DMS79 (cell line): ENCODE data around the gene ACSL6.

Source experiments
- DNase-seq: peaks from one replicate; lab custom pipeline; 2025; lab: John Stamatoyannopoulos, UW

ACSL6 gene

DNA sequence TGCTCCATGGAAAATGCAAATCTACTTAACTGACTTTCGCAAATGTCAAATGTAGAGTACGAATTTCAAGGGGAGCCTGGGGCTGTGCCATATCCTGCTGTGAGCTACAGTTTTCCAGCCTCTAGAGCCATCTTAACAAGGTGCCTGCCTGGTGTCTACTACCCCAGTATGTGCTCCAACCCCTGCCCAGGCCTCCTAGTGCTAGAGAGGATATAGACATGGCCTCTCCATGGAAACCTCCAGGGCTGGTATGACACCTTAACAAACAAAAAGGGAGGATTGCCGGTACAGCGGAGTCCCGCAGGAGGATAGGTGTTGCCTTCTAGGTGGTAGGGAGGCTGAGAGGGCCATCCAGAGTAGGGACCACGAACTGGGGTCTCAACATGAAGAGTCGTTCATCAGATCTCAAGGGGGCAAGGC lies 35.4 kb upstream of the ACSL6 start:
- DNase-seq, result no peak

DNA sequence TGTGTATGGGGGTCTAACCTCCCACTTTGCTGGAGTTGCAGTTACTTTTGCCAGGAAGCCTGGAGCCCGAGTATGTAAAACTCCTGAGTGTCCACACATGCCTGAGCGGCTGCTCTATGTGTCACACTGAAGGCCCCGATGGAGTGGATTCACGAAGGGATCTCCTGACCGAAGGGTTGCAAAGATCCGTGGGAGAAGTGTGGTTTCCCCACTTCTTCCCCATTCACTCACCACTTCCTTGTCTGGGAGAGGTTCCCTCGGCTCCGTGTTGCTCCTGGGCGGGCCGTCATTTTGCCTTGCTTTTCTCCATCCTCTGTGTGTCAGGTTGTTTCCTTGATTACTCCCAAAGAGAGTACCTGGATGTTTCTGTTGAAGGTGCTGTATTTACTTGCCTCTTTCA lies 32.7 kb upstream of the ACSL6 start:
- DNase-seq, result no peak

DNA sequence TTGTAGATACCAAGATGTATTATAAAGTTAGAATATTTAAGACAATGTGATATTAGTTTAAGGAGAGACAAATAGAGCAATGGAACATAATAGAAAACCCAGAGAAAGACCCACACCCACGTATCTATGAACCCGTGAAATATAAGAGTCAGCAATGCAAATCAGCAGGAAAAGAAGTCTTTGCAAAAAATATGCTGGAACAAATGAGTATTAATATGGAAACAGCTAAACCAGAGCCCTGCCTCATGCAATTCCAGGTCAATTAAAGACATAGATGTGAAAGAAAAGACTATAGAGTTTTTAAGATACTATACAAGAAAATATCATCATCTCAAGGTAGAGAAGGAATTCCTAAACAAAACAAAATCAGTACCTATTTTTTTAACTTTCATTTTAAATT lies 25.9 kb upstream of the ACSL6 start:
- DNase-seq, result no peak

DNA sequence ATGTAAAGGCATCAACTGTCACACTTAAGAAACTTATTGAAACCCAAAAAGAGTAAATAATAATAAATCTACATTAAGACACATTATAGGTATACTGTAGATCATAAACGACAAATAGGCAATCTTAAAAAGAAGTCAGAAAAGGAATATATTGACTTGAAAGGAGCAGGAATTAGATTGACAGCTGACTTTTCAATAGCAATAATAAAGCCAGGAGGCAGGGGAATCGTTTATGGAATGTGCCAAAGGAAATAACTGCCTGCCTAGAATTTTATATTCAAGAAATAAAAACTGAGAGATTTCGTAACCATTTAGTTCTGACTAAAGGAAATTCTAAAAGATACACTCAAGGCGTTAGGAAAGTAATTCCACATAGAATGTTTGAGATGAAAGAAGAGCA lies 21.7 kb upstream of the ACSL6 start:
- no peak for DNase-seq

DNA sequence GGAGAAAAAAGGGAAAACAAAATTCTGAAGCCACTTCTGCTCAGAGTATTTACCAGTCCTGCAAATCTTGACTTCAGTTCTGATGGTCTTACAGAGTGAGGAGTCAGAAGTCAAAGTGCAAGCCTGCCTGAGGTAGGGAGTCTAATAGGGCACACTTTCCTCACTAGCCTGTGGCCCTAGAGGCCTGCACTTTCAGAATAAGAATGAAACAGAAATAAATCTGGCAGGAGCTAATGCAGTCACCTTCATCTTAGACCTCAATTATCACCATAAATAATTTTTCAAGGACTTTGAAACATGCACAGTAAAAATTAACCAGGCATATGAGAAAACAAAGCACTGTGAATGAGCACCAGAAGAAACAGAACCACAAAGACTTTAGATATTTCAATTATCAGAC lies 20.7 kb upstream of the ACSL6 start:
- DNase-seq, result no peak

DNA sequence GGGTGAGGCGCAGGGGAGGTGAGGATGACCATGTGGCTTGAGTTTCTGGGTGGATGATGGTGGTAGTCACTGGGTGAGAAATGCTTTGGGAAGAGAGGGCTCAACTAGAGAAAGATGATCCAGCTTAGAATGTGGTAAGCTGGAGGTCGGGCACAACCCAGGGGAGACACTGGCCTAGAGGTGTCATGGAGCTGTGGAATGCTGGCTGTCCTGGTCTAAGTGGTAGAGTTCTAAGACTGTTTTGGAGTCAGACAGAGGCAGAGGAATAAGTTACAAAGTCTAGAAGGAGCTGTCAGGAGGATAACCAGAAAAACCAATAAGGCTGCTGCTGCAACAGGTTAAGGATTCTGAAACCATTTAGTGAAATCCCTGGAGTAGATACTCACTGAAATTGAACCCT lies 19.2 kb upstream of the ACSL6 start:
- no peak for DNase-seq

DNA sequence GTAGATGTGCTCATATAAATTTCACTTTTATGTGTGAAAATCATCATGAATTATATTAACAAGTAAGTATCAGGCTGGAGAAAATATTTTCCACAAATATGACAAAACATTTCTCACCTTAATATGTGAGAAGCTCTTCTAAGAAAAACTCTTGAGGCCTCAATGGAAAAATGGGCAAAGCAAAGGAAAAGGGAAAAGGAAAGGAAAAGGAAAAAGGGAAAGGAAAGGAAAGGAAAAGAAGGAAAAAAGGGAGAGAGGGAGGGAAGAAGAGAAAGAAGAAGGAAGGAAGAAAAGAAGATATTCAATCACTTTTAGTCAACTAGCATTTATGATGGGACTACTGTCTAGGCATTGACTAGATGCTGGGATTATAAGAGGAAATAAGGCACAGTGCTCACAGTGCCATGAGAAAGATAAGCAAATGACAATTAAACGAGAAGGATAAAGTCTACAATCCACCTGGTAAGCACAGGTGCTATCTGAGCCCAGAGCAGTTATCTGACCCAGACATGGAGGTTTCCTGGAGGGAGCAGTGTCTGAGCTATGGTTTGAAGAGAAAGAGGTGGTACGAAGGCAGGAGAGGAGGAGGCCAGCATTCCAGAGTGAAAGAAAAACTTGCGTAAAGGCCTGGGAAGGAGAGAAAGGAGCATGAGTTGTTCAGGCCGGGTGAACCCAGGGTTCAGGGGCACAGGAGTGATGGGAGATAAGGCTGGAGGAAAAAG lies 18.3 kb upstream of the ACSL6 start:
- DNase-seq, result no peak

DNA sequence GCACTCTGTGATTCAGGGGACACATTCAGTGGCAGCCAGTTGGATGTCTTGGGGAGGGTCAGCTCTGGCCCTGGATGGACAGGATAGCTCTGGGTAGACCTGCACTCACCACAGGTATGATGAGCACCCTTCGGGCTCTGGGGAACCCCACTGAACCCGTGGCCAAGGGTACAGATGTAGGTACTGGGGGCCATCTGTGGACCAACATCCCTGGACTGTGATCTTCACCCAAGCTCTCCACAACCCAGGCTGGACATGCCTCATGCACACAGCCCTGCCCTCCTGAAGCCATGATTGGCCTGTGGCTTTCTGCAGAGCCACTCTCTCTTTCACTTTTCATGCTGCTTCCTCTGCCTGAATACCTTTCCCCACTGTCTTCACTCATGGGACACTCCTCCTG lies 15.6 kb upstream of the ACSL6 start:
- no peak for DNase-seq

DNA sequence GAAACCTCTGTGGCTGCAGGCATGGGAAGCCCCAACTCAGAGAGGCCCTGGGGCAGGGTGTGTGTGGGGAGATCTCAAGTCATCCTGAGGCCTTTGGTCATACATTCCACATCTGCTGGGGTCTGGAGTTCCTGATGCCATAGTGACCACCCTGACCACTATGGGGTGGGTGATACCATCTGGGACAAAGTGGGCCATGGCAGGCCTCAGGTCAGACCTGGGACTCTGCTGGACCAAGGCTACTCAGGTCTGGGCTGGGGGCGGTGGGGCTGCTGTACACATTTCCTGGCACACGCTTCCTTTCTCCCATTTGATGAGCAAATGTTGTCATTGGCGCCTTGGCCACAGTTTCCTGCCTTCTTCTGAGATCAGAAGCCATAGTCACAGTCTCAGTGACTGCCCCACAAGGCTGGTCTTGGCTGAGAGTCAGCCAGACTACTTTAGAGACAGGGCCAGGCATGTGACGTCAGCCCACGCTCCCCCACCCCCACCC lies 15.1 kb upstream of the ACSL6 start:
- DNase-seq, result no peak

DNA sequence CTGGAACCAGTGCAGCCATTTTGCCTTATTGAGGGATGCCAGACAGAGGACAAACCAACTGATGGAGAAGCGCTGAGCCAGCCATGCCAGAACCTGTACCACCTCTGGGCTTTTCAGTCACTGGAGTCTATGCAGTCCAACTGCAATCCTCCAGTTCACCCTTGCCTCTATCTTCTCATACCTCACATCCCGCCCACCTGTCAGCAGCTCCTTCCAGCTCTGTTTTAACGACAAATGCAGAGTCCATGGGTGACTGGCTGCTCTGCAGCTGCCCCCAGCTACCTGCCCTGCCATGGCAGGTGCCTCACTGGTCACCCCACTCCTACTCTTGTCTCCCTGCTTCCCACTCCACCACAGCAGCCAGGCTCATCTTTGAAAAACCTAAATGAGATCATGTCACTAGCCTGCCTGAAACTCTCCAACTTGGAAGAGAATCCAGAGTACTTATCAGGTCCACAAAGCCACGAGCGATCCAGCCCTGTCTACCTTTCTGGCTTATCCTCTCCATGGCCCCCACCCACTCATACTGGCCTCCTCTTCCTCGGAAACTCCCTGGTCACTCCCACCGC lies 14.0 kb upstream of the ACSL6 start:
- DNase-seq, result no peak

DNA sequence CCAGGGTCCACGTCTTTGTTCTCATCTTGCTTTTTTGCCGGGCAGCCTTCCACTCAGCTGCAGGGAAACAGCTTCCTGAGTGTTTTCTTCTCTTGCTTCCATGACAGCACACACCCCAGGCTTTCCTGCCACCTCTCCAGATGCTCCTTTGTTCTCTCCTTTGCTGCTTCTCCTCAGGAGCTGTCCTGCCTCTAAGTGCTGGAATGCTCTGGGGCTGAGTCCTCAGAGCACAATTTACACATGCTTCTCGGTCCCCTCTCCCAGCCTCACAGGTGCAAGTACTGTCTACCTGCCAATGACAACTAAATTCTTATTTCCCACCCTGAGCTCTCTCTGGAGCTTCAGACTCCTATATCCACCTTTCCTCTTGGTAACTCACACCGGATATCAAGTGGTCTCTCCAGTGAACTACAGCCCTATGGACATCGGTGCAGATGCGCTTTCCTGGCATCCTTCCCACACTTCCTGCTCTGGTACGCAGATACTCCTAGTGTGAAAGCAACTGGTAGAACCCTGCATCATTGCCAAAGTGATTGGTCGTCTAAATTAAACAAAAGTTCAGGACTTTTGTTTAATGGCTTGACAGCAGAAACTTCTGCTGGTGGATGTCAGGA lies 13.4 kb upstream of the ACSL6 start:
- DNase-seq, result no peak

DNA sequence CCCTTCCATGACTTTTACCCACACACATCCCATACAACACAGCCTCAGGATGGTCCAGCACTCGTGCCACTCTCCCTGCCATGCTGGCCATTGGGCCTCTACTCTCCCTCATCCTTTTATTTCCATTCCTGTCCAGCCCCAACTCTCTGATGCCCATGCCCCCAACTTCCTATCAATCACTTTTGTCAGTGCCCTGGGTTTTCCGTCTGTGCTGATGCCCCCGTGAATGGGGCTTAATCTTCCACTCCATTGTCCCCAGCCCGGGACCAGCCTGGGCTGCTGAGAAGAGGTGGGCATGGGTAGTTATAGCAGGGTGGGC lies 12.6 kb upstream of the ACSL6 start:
- no peak for DNase-seq

DNA sequence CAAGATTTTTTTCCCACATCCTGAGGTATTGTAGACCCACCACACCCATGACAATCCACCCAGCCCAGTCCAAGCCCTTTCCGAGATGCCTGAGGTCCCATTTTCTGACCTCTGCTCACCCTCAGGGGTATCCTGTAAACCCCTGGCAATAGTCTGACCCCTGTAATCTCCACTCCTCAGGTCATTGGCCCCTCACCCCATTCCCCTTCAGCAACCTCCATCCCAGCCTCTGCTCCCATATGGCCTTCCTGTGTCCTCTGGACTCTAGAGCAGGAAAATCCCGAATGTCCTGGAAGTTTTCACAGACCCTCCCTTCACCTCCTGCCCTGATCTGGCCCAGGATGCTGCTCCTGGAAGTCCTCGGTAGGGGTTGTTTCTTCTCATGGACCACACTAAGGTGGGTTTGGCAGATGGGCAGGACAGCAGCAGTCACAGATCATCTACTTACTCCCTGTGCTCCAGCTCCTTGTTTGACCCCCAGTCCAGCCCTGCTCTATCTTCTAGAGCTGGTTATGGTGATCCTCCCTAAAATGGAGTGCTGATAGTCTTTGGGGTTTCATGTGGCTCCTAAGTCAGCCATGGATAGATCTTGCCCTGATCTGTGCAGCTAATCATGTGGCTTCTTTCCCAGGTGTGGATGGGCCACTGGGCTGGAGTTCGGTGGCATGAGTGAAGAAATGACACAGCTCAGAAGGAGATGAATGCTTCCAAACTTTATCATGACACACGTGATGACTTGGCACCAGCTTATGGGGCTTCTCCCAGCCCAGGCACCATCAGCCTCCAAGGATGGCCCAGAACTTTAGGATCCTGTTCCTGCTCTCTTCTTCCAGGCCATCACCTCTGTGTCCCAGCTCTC lies 12.0 kb upstream of the ACSL6 start:
- DNase-seq, result no peak

DNA sequence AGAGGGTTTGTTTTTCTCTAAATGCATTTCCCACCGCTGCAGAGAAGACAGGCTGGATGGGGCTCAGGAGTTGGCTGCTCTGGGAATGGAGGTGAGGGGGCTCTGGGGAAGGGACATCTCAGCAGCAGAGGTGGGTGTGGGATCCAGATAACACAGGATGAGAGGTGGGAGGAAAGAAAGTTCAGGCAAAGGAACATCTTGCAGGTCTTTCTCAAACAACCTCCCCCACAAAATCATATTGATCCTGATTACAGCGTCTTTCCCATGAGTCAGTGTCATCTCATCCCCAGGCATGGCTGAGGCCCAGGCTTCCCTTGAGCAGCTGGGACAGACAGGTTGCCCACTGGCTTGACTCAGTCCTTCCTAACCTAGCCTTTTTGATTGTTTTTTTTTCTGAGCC lies 11.3 kb upstream of the ACSL6 start:
- no peak for DNase-seq

DNA sequence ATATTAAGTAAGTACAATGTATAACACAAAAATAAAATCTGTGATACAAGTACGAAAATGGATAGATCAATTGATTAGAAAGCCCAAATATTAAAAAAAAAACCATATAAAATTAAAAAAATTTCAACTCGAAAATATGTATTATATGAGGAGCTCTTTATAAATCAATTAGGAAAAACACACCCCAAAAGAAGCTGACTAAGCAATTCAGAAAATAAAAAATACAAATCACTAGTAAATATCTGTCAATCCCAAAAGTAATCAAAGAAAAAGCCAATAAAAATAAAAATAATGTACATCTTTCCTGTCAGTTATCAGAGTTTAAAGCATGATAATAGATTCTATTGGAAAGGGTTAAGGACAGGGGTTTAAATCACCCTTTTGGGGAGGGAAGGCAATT lies 10.2 kb upstream of the ACSL6 start:
- no peak for DNase-seq

DNA sequence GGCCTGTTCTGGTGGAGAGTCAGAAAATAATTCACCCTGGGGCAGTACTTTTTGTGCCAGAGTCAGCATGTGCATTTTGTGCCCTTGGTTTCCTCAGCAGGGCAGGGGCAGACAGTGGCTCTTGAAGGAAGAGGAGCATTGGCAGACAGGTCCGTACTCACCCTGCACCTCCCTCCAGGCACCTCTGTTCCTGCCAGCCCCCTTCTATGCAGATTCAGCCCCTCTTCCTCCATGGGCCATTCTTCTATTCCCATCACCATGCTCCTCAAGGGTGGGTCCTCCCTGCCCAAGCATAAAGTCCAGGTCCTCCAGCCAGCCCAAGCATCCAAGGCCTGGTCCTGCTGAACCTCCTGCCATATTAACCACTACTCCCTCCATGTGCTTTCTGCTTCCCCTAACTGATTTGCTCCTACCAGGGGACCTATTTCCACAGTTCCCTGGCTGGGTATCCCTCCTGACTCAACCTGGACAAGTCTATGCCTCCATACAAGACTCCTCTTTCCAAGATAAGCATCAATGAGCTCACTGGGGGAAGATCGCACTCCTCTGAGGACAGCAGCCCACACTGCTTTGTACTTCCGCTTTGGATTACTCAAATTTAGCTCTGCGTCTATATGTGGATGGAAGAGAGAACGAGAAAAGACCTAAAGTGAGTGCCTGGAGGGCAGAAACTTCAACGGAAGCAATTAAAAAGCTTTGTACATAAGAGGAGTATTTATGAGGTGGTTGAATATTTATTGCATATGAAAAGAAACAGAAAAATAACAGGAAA lies 9.3 kb upstream of the ACSL6 start:
- DNase-seq, result no peak

DNA sequence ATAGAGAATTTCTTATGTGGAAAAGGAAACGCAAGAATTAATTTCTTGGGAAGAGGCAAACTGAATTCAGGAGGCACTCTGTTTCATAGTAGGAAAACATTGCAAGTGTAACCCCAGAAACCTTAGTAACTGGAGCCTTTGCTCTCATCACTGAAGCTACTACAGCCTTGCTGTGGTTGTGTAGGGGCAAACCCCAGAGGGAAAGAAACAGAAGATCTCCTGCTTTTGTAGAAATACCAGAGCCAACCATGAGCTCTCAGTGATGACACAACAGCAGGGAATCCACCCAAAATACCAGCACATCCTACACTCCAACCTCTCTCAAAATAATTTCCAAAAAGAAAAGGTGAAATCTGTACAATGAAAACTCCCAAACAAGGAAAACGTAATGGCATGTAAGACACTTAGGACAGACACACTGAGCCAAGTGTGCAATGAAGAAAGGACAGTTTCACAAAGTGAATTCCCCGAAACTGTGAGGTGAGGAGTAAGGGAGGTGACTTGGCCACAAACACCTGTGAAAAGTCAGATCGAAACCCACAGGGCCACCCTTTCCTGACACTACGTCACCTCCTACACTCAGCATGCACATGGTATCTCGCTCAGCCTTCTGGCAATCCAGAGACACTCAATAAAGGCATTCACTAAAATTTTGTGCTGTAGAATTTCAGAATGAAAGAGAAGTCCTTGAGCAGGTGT lies 8.5 kb upstream of the ACSL6 start:
- no peak for DNase-seq

DNA sequence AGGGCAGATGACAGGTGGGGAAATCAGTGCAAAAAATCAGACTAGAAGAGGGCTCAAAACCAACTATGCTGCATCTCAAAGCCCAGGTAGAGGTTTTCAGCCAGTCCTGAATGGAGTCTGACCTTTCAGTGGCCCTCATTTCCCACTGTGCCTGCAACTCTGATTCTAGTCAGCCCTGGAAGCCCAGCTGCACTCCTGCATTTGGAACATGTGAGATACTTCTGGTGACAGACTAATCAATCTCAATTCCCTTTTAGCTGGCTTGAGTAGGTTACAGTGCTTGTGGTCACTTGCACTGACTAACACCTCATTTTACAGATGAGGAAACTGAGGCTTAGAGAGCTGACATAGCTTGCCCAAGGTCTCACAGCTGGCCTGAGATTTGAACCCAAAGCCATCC lies 7.9 kb upstream of the ACSL6 start:
- no peak for DNase-seq

DNA sequence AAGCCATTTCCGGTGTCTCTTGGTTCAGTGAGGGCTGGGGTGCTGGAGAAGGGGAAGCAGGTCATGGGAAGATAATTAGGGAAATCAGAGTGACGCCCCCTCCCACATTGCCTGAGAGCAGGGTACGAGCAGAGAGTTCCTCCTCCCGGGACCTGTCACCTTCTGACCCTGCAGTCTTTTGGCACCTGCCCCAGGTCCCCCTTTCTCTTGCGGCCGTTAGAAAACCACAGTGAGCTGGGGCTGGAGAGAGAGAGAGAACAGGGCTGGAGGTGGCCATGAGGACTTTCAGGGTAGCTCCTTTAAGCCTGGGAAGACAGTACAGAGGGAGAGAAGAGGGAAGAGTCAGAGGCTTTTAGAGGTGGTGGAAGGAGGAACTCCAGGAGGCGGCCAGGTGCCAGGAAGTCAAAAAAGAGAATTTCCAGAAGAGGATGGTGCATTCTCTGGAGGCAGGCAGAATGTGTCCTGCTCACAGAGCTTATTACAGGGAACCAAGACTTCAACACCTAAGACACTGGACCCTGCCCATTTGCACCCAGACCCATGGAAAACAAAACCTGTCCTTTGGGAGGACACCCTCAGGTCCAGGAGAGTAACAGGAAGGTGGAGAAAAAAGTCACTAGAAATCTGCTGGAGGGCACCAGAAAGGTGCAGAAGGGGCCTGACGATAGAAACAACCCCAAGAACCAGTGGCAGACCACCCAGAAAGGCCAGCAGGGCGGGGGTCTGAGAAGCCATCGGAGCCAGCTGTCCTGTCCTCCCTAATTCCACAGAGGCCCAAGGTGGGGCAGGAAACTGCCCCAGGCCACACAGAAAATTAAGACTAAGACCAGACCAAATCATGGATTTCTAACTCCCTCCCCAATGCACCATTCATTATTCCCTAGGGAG lies 6.5 kb upstream of the ACSL6 start:
- DNase-seq, result no peak

DNA sequence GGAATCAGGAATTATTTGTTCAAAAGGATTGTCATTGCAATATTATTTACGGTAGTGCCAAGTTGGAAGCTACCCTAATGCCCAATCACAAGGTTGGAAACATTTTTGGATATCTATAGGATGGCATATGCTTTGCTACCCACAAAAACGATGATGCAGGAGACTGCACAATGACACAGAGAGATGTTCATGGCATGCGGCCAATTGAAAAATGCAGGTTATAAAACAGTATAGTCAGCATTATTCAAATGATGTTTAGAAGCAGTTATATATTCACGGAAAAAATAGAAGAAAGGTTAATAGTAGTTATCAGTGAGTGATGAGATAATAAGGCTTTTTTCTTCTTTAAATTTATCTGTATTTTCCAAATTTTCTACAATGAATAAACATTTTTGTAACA lies 5.9 kb upstream of the ACSL6 start:
- no peak for DNase-seq
